HPDE6-E6E7 (cell line): ENCODE data around the gene TCEANC2.
"Not testable (repeated sequence)": the region's sequence is repeated elsewhere in the genome, so short reads cannot be mapped to it uniquely, and the experiment has no call there.

ENCODE experiments used
- DNase-seq: peaks from one replicate; pipeline ENCODE4 v3.0.0; 2011; ENCODE audit warnings: missing footprints; ENCODE audit errors: extremely low spot score

TCEANC2 gene

GRCh38 chr1:54086754-54087153, 33.3 kb downstream of the TCEANC2 start:
- DNase-seq, result no peak

GRCh38 chr1:54088385-54088784, 35.0 kb downstream of the TCEANC2 start:
- DNase-seq, result no peak

GRCh38 chr1:54091666-54092065, 38.3 kb downstream of the TCEANC2 start:
- DNase-seq, result no peak

GRCh38 chr1:54094001-54094729, 40.8 kb downstream of the TCEANC2 start:
- DNase-seq, result no peak

- not testable (repeated sequence) for DNase-seq
These were observed 41.3 kb downstream of the TCEANC2 start for GRCh38 chr1:54094730-54095105.

GRCh38 chr1:54095546-54096226, 42.3 kb downstream of the TCEANC2 start:
- no peak for DNase-seq

- DNase-seq, result no peak
These were observed 42.9 kb downstream of the TCEANC2 start for GRCh38 chr1:54096227-54096876.

- no peak for DNase-seq
These were observed 43.5 kb downstream of the TCEANC2 start for GRCh38 chr1:54096877-54097240.

- DNase-seq, result no peak
These were observed 45.7 kb downstream of the TCEANC2 start for GRCh38 chr1:54099061-54099610.

GRCh38 chr1:54100500-54100899, 47.1 kb downstream of the TCEANC2 start:
- DNase-seq, result no peak

- DNase-seq, result no peak
These were observed 50.0 kb downstream of the TCEANC2 start for GRCh38 chr1:54103414-54103813.

- DNase-seq, result not testable (repeated sequence)
These were observed 51.2 kb downstream of the TCEANC2 start for GRCh38 chr1:54104613-54105012.

- DNase-seq, result no peak
These were observed 51.7 kb downstream of the TCEANC2 start for GRCh38 chr1:54105080-54105479.

GRCh38 chr1:54105736-54106269, 52.4 kb downstream of the TCEANC2 start:
- no peak for DNase-seq

- DNase-seq, result no peak
These were observed 53.7 kb downstream of the TCEANC2 start for GRCh38 chr1:54107131-54107530.

- no peak for DNase-seq
These were observed 54.7 kb downstream of the TCEANC2 start for GRCh38 chr1:54108156-54108555.

- no peak for DNase-seq
These were observed 56.0 kb downstream of the TCEANC2 start for GRCh38 chr1:54109129-54110090.

- DNase-seq, result no peak
These were observed 57.6 kb downstream of the TCEANC2 start for GRCh38 chr1:54110996-54111395.

- DNase-seq, result no peak
These were observed 58.2 kb downstream of the TCEANC2 start for GRCh38 chr1:54111624-54112023.

GRCh38 chr1:54112027-54112426, 58.6 kb downstream of the TCEANC2 start:
- DNase-seq, result no peak

GRCh38 chr1:54112705-54113368, 59.4 kb downstream of the TCEANC2 start:
- no peak for DNase-seq
